GM08714 (cell line): Measurements from ENCODE around the gene RCL1.
"Not testable (repeated sequence)": the region's sequence is repeated elsewhere in the genome, so short reads cannot be mapped to it uniquely, and the experiment has no call there.

Experiments
- H3K4me3 ChIP-seq: fragments of 200-500 bp; sonication (Bioruptor generic); 2 replicates; pipeline ENCODE4 v1.5.1; 2014; ENCODE audit warnings: mild to moderate bottlenecking, low read length, inconsistent platforms
- ZNF274 ChIP-seq: IDR thresholded peaks from 2 replicates; pipeline ENCODE4 v1.6.1; 2012; ENCODE audit warnings: mild to moderate bottlenecking, low read depth, low read length

The RCL1 gene

DNA sequence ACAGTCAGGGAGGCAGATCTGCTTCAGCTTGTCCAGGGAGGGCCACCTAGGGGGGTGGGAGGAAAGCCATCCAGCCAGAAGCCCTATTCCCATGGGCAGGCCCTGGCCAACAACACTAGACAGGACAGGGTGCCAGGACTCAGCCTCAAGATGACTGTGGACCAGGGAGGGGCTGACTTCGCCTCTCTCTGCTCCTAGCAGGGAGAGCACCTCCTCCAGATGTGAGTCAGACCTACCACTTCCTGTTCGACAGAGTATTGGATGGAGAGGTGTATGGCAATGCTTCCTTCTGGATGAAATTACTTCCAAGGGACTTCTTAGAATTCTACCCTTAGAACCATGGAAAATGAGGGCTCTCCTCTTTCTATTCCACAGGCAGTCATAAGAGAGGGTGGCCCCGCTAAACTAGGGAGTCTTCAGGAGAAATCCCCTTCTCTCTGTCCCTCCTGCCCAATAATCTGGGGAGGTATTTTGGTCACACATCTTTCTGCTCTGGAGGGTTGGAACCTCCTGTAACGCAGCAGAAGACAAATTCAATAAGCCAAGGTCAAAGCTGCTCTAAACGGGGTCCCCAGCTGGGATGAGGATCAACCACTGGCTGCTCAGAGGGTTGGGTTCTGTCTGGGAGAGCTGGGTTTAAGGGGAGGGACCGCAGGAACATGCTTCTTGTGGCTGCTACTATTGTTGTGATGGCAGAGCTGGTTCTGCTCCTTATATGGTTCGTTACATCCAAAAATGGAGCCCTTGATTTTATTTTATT is 23.2 kb upstream of the RCL1 start:
- no peak for TF ChIP-seq ZNF274
- H3K4me3 ChIP-seq, result no peak overlapping the region

DNA sequence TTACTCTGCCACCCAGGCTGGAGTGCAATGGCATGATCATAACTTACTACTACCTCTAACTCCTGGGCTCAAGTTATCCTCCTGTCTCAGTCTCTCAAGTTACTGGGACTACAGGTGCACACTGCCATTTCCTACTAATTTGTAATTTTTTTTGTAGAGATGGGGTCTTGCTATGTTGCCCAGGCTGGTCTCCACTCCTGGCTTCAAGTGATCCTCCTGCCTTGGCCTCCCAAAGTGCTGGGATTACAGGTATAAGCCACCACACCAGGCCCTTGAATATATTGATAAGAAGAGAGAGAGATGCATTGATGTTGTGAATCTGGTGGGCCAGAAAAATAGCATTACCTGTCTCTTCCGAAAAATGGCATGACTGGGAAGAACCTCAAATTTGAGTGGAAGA is 21.0 kb upstream of the RCL1 start:
- H3K4me3 ChIP-seq, result no peak overlapping the region
- TF ChIP-seq ZNF274, result no peak

DNA sequence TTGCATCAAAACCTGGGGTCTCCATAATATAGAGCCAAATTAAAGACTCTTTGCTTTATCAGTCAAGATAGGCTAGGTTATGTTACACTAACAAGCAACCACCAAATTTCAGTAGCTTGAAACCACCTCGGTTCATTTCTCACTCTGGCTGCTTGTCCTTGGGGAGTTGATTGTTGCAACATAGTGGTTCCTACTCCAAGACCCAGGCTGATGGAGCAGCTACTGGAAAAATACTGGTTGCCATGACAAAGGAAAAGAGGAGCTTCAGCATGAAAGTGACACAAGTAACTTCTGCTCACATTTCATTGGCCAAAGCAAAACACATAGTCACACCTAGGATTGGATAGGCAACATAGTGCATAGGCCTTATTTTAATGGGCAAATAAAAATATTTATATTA is 18.5 kb upstream of the RCL1 start:
- H3K4me3 ChIP-seq, result no peak overlapping the region
- no peak for TF ChIP-seq ZNF274

DNA sequence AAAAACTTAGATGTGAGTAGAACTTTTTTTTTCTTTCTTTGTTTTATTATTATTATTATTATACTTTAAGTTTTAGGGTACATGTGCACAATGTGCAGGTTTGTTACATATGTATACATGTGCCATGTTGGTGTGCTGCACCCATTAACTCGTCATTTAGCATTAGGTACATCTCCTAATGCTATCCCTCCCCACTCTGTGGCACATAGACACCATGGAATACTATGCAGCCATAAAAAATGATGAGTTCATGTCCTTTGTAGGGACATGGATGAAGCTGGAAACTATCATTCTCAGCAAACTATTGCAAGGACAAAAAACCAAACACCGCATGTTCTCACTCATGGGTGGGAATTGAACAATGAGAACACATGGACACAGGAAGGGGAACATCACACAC is 17.8 kb upstream of the RCL1 start:
- H3K4me3 ChIP-seq, result not testable (repeated sequence)

DNA sequence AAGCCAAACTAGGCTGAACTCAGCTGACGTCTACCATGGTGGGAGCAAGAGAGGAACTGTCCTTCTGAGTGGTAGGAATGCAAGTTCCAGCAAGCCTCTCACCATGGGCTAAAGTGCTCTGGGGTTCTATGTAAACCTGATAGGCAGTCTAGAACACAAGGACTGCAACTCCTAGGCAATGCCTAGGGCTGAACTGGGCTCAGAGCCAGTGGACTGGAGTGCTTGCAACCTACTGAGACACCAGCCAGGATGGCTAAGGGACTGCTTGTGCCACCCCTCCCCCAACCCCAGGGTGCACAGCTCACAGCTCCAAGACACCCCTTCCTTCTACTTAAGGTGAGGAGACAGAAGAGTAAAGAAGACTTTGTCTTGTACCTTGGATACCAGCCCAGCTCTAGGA is 12.1 kb upstream of the RCL1 start:
- no peak for TF ChIP-seq ZNF274

DNA sequence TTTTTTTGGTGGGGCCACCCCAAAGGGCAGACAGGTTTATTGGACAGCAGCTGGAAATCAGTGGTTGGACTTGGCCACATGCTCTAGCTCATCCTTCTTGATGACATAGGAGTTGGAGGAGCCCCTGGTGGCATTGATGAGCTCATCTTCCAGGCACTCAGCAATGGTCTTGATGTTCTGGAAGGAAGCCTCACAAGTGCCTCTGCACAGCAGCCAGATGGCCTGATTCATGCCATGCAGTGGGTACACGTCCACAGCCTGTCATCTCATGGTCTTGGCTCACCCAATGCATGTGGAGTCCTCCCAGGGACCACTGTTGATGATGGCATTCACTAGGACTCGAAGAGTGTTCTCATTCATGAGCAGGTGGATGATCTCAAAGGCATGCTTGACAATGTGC is 11.3 kb upstream of the RCL1 start:
- H3K4me3 ChIP-seq, result no peak overlapping the region
- TF ChIP-seq ZNF274, result no peak

More for the DNA sequence above, 12.1 kb upstream of the RCL1 start:
- no peak overlapping the region for H3K4me3 ChIP-seq

DNA sequence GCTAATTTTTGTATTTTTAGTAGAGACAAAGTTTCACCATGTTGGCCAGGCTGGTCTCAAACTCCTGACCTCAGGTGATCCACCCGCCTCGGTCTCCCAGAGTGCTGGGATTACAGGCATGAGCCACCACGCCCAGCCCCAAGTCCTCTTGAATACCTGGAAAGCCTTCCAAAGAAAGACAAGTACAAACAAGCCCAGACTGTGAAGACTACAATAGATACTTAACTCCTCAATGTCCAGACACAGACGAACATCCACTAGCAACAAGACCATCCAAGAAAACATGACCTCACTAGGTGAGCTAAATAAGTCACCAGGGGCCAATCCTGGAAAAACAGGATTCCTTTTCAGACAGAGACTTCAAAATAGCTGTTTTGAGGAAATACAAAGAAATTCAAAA is 9.6 kb upstream of the RCL1 start:
- H3K4me3 ChIP-seq, result not testable (repeated sequence)

DNA sequence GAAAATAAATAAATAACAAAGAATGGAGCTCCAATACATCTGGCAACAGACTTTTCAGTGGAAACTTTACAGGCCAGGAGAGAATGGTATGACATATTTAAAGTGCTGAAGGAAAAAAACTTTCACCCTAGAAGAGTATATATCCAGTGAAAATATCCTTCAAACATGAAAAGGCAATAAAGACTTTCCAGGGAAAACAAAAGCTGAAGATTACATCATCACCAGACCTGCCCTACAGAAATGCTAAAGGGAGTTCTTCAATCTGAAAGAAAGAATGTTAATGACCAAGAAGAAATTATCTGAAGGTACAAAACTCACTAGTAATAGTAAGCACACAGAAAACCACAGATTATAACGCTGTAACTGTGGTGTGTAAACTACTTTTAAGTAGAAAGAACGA is 8.3 kb upstream of the RCL1 start:
- H3K4me3 ChIP-seq, result no peak overlapping the region
- TF ChIP-seq ZNF274, result no peak

DNA sequence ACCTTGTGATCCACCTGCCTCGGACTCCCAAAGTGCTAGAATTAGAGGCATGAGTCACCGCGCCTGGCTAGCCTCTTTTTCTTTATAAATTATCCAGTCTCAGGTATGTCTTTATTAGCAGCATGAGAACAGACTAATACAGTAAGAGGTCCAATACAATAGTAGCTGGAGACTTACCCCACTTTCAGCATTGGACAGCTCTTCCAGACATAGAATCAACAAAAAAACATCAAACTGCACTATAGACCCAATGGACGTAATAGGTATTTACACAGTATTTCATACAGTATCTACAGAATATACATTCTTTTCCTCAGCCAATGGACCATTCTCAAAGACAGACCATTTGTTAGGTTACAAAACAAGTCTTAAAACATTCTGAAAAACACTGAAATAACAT is 6.1 kb upstream of the RCL1 start:
- no peak overlapping the region for H3K4me3 ChIP-seq
- TF ChIP-seq ZNF274, result no peak

DNA sequence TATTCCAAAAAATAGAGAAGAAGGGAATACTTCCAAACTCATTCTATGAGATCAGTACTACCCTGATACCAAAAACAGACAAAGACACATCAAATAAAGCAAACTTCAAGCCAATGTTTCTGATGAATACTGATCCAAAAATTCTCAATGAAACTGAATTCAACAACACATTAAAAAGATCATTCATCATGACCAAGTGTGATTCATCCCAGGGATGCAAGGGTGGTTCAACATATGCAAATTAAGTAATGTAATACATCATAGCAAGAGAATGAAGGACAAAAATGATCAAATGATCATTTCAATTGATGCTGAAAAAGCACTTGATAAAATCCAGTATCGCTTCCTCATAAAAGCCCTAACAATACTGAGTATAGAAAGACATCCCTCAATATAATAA is 4.9 kb upstream of the RCL1 start:
- TF ChIP-seq ZNF274, result no peak

DNA sequence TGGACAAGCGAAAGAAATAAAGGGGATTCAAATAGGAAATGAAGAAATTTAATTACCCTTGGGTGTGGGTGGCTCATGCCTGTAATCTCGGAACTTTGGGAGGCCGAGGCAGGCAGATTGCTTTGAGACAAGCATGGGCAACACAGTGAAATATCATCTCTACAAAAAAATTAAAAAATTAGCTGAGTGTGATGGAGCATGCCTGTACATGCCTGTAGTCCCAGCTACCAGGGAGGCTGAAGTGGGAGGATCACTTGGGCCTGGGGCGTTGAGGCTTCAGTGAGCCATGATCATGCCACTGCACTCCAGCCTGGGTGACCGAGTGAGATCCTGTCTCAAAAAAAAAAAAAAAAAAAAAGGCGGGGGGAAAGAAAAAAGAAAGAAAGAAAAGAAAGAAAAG is 4.0 kb upstream of the RCL1 start:
- H3K4me3 ChIP-seq, result no peak overlapping the region
- TF ChIP-seq ZNF274, result no peak

More for the DNA sequence above, 4.9 kb upstream of the RCL1 start:
- no peak overlapping the region for H3K4me3 ChIP-seq

DNA sequence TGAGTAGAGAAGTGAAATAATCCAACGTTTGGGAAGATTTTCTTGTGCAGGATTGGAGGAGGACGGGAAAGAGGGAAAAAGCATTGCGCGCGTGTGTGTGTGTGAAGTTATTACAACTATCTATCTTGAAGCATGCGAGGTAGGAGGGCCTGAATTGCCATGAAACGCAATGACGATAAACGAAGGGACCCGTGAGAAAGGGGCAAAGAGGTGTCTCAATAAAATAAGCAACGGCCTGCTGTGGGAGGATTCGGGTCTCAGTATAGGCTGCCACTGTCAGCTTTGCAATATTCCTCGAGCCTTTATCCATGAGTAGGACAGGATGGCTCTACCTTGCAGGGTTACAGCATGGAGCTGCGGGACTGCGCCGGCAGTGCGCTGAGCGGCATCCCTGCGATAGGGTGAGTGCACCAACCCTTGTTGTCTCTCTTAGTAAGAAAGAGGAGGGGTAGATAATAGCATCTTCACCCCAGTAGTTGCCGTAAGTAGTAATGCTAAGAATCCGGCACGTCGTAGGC is 631 bp upstream of the RCL1 start:
- no peak for TF ChIP-seq ZNF274
- H3K4me3 ChIP-seq, result peak overlapping the region; percentile 74; the same call in 1 of the 2 replicates

DNA sequence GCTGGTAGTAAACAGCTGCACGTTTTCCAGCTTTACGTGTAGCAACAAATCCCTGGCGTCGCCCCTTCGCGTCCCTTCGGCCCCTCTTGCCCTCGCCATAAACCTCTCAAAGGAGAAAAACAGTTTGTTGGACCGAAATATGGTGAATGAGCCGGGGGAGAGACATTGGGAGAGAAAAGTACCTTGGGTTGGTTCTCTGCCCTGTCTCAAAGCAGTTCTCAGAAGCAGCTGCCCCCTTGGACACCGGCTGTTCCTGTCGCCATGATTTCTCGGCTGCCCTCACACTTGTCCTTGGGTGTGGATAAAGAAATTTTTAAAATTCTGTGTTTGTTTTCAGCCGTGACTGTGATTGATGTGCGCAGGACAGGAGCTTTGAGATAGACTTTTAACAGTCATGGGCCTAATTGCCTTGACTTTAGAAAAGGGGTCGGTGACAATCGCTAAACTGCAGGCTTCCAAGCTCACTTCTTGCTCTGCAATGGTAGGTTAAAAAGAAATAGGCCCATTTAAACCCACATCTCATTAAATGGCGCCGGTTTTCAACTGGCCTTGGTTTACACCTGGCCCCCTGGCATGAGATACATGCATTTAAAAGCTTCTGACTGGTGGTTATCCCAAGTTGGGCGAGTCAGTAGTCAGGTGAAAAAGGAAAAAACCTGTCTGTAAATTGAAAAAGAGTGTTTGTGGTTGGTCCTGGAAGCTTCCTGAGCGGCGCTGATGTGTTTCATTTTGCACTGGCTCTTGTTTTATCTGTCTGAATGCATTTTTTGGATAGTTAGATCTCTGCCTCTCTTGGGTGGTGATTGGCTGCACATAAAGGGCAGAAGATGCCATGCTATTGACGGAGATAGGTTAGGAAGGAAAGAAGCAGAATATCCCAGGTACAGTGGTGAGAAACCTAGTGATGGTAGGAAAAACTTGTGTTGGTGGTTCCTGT is 983 bp downstream of the RCL1 start:
- TF ChIP-seq ZNF274, result no peak
- H3K4me3 ChIP-seq, result peak overlapping the region; percentile 88

DNA sequence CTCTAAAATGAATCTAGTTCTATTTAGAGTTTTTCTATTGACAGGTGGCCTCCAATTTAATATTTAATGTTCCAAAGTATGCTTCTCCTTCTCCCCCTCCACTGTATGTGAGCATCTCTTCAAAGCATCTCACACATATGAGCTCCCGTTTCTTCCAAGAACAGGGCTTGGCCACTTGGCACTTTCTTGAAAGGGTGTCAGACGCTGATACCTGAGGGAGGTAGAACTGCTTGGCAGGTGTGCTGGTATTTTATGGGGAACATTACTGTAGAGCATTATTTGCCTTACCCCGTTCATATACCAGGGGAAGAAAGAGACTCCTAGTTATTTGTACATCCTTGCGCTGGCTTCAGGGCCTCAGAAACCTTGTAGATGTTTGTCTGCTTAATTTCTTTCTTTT is 1.9 kb downstream of the RCL1 start:
- no peak for TF ChIP-seq ZNF274
- H3K4me3 ChIP-seq, result peak overlapping the region; percentile 88

DNA sequence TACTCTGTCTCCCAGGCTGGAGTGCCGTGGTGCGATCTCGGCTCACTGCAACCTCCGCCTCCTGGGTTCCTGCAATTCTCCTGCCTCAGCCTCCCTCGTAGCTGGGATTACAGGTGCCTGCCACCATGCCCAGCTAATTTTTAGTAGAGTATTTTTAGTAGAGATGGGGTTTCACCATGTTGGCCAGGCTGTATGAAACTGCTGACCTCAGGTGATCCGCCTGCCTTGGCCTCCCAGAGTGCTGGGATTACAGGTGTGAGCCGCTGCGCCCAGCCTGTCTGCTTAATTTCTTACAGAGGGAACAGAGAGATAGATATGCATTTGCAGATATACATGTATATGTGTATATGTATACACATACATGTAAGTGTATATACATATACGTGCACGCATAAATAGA is 2.4 kb downstream of the RCL1 start:
- not testable (repeated sequence) for H3K4me3 ChIP-seq
